ENCODE results near the gene ATP6V0E1. TPM values are rescaled to one million over a fixed set of nuclear protein-coding genes. Genes with fewer than 3 reads are reported as not detected.

ATP6V0E1 gene
- total RNA-seq, 2 experiments from 2014 or later = 102 to 109 TPM

DNA sequence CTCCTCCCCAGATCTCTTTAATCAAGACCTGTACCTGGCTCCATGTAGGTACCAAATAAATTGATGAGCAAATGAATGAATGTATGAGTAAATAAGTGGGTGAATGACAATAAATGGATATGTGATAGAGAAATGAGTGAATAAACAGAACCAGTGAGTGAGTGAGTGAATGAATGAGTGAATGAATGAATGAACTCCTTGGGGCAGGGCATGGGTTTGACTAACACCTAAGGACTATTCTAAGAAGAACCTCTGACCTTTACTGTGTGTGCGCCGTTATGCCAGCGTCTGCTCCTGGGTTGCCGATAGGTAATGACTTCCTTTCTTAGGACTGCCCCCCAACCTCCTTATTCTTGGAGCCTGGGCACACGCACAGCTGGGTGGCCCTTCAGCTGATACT, 26.1 kb upstream of the ATP6V0E1 start:
- no peak for DNase-seq
- Mint-ChIP-seq H3K36me3 (ENCODE audit: low read depth) (peaks cover 13% of the 10 kb centered on the region), H3K9me3 (ENCODE audit: low read depth) (no peaks in the 10 kb centered on the region), H3K27ac (no peak overlapping the region), H3K27me3 (no peaks in the 10 kb centered on the region), H3K4me1 (peaks cover 17% of the 10 kb centered on the region), H3K4me3 (no peak overlapping the region)
- ATAC-seq = no peak
- CTCF ChIA-PET = no interaction called here
- POLR2A ChIA-PET = no interaction called here
- intact Hi-C loops (cut with DNase I, micrococcal nuclease) = loop anchor here in 1 of 2 experiments (5.0 kb wide), 1 partner anchor 325 kb away; no protein-coding TSS in a partner anchor

DNA sequence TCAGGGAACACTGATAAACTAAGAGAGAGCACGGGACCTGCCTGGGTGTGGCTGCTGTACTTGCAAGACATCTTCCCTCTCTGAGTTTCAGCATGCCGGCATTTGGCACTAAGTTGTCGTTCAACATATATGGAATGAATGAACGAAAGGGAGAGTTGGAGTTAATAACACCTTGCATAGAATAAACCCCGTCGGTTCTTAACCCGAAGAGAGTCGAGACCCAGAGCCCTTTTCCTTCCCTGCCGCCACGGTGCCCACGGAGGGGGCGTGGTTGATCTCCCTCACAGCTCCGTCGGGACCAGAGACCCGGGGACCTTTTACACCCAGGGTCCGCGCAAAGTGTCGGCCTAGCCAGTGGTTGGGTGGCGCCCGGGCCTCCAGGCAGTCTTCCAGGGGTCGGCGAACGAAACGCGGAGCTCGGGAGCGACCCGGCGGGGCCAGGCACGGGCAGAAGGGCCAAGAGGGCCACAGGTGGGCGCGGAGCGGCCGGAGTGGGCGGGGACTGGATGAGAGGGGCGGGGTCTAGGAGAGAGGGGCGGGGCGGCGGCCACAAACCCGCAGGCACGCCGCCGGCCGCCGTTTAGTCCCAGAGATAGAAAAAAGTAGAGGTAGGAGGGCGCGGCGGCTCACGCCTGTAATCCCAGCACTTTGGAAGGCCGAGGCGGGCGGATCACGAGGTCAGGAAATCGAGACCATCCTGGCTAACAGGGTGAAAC, 25.1 kb upstream of the ATP6V0E1 start:
- Mint-ChIP-seq H3K27ac (peak overlapping the region; percentile 94), H3K27me3 (no peaks in the 10 kb centered on the region), H3K36me3 (ENCODE audit: low read depth) (peaks cover 13% of the 10 kb centered on the region), H3K4me1 (peaks cover 17% of the 10 kb centered on the region), H3K4me3 (peak overlapping the region; percentile 93), H3K9me3 (ENCODE audit: low read depth) (no peaks in the 10 kb centered on the region)
- ATAC-seq (peak; percentile 76), DNase-seq (peak; percentile 83)
- intact Hi-C loops (cut with DNase I, micrococcal nuclease) = loop anchor here (1.0 to 5.0 kb wide), 17 partner anchors 25 to 930 kb away; partner anchors contain the start of genes ATP6V0E1 (in 1 of the 2), BNIP1 (in 1 of the 2), BOD1 (in 1 of the 2) and CPEB4 (in 1 of the 2)
- ChIA-PET CTCF (interaction anchor here (0.6 to 1.6 kb wide), 6 partner anchors 13 to 386 kb away, joined by 3 to 5 read pairs (median 3); partner anchors contain the start of gene ATP6V0E1), POLR2A (interaction anchor here (0.7 to 1.8 kb wide), 5 partner anchors 14 to 317 kb away, joined by 3 to 11 read pairs (median 5); partner anchors contain the start of gene ATP6V0E1)

DNA sequence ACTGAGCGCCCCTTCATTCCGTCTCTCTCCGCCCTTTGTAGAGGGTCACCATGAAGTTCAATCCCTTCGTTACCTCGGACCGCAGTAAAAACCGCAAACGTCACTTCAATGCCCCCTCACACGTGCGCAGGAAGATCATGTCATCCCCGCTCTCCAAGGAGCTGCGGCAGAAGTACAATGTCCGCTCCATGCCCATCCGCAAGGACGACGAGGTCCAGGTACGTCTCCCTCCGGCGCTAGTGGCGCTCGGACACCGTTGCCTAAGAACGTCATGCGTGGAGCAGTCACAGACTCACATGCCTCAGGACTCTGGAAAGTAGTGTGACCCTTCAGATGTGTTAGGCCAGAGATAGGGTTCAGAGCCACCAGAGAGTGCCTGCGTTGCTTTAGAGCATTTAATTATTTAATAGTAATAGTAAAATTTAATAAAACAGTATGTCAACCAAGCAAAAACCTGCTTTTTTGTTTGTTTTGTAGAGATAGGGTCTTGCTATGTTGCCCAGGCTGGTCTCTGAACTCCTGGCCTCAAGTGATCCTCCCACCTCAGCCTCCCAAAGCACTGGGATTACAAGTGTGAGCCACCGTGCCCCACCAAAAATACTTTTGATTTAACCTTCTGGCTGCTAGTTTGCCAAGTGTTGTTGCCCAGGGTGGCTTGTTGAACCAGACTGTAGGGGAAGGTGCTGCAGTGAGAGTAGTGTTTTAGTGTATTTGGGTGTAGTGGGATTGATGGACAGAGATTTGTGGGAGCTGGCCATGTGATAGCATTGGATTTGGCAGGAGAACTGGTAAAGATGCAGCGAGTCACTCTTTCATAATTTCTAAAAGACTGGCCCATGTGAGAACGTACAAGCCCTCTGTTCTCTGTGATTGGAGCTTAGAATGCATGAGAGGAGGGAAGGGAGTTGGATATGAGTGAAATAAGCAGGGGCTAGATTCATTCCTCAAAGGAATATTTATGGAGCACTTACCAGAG, 23.5 kb upstream of the ATP6V0E1 start:
- Mint-ChIP-seq H3K27me3 (no peaks in the 10 kb centered on the region), H3K36me3 (ENCODE audit: low read depth) (peaks cover 16% of the 10 kb centered on the region), H3K27ac (peak overlapping the region; percentile 94), H3K4me3 (peak overlapping the region; percentile 93), H3K4me1 (peaks cover 17% of the 10 kb centered on the region), H3K9me3 (ENCODE audit: low read depth) (no peaks in the 10 kb centered on the region)
- POLR2A ChIA-PET = interaction anchor here (1.2 to 1.8 kb wide), 4 partner anchors 13 to 245 kb away, joined by 4 to 11 read pairs (median 8); partner anchors contain the start of gene ATP6V0E1
- DNase-seq = peak; percentile 25
- CTCF ChIA-PET = interaction anchor here (0.6 to 2.0 kb wide), 16 partner anchors 9 to 275 kb away, joined by 3 to 8 read pairs (median 4); partner anchors contain the start of gene ATP6V0E1
- ATAC-seq = no peak
- intact Hi-C loops (cut with DNase I, micrococcal nuclease) = loop anchor here (1.0 to 5.0 kb wide), 14 partner anchors 23 to 656 kb away; partner anchors contain the start of genes ATP6V0E1 (in 1 of the 2), BNIP1 (in 1 of the 2), BOD1 (in 1 of the 2) and CREBRF (in 1 of the 2)

DNA sequence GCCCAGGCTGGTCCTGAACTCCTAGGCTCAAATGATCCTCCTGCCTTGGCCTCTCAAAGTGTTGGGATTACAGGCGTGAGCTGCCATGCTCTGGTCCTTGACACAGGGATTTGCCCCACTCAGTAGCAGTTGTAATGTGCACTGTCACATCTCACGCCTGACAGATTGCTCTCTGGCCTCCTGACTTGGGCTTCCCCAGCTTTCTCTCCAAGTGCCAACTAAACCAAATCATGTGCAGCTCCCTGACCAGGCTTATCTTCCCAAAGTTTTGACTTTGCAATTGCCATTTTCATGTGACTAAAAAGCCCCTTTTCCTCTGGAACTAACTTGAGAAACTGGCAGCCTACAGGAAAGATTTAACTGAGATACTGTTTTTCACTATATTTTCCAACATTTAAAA, 13.7 kb upstream of the ATP6V0E1 start:
- H3K36me3 Mint-ChIP-seq (ENCODE audit: low read depth) = peaks cover 25% of the 10 kb centered on the region
- ChIA-PET POLR2A (no interaction called here), CTCF (interaction anchor here (0.6 kb wide), 1 partner anchor 127 kb away, joined by 3 read pairs; no protein-coding TSS in a partner anchor)
- ATAC-seq (no peak), DNase-seq (no peak)
- no peaks in the 10 kb centered on the region for H3K9me3 Mint-ChIP-seq (ENCODE audit: low read depth)
- no peak overlapping the region for H3K27ac Mint-ChIP-seq
- intact Hi-C loops (cut with DNase I, micrococcal nuclease) = no loop called here
- no peak overlapping the region for H3K4me3 Mint-ChIP-seq
- no peaks in the 10 kb centered on the region for H3K27me3 Mint-ChIP-seq
- no peaks in the 10 kb centered on the region for H3K4me1 Mint-ChIP-seq

DNA sequence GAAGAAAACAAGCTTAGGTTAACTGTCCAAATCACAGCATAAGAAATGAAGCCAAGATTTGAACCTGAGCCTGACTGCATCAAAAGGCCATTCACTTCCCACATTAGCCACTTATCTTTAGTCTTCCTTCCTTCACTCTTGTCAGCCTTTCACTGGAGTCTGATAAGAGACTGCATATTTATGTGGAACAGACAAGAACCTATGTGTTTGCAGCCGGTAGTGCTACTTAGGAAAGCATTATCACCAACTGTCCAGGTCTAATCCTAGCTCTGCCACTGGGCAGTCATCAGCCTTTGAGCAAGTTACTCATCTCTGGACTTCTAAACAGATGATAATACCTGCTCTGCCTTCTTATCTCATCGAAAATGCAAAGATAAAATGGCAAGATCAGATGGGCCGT, 12.1 kb upstream of the ATP6V0E1 start:
- Mint-ChIP-seq H3K4me3 (no peak overlapping the region), H3K27me3 (peaks cover 3% of the 10 kb centered on the region), H3K4me1 (no peaks in the 10 kb centered on the region), H3K27ac (no peak overlapping the region), H3K36me3 (ENCODE audit: low read depth) (peaks cover 17% of the 10 kb centered on the region), H3K9me3 (ENCODE audit: low read depth) (no peaks in the 10 kb centered on the region)
- DNase-seq = no peak
- POLR2A ChIA-PET = no interaction called here
- ATAC-seq = no peak
- intact Hi-C loops (cut with DNase I, micrococcal nuclease) = no loop called here
- CTCF ChIA-PET = interaction anchor here (0.8 to 1.2 kb wide), 2 partner anchors 12 to 13 kb away, joined by 3 to 5 read pairs; partner anchors contain the start of genes ATP6V0E1 and RPL26L1

DNA sequence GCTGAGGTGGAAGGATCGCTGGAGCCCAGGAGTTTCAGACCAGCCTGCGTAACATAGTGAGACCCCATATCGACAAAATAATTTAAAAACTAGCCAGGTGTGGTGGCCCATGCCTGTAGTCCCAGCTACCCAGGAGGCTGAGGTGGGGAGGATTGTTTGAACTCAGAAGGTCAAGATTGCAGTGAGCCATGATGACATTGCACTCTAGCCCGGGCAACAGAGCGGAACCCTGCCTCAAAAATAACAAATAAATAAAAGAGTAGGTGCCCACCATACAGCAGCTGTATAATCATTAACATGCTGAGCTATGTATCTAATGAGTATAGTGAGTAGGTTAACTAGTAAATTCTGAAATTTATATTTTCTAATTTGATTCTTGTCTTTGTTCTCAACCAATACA, 11.0 kb upstream of the ATP6V0E1 start:
- H3K4me3 Mint-ChIP-seq = no peak overlapping the region
- H3K27ac Mint-ChIP-seq = no peak overlapping the region
- peaks cover 16% of the 10 kb centered on the region for H3K36me3 Mint-ChIP-seq (ENCODE audit: low read depth)
- peaks cover 3% of the 10 kb centered on the region for H3K27me3 Mint-ChIP-seq
- intact Hi-C loops (cut with DNase I, micrococcal nuclease) = no loop called here
- no peaks in the 10 kb centered on the region for H3K9me3 Mint-ChIP-seq (ENCODE audit: low read depth)
- DNase-seq (no peak), ATAC-seq (no peak)
- POLR2A ChIA-PET = interaction anchor here (1.2 kb wide), 1 partner anchor 13 kb away, joined by 5 read pairs; the partner anchor contains the start of gene RPL26L1
- H3K4me1 Mint-ChIP-seq = no peaks in the 10 kb centered on the region
- CTCF ChIA-PET = interaction anchor here (0.7 to 1.2 kb wide), 5 partner anchors 11 to 259 kb away, joined by 3 to 5 read pairs (median 3); partner anchors contain the start of gene ATP6V0E1

DNA sequence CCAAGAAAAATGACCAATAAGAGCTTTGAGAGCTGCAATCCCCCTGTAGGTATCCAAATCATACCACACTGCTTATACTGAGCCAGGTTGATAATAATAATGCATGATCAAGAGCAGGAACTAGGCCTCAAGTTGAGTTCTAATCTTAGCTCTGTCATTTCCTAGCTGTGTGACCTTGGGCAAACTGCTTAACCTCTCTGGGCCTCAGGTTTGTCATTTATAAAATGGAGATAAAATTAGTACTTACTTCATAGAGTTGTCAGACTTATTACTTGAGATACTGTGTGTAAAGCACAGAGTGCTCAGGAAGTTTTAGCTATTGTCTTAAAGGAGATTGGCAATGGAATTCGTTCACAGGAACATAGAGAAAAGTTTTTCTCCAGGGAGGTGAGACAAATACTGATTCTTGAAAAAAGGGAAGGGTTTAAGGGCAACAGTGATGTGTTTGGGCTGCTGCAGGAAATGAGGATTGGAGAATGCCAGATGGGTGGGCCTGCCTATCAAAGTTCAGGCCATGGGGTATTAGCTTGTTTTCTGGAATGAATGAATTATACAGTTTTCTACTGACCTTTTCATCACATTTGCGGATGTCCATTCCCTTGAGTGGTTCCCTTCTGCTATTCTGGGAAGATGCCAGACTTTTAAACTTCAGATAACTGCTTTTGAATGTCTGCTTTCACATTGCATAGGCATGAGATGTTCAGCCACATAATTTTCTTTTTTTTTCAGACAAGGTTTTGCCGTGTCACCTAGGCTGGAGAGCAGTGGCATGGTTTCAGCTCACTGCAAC, 10.2 kb upstream of the ATP6V0E1 start:
- CTCF ChIA-PET = interaction anchor here (0.7 to 1.1 kb wide), 4 partner anchors 50 to 260 kb away, joined by 3 to 4 read pairs (median 4); no protein-coding TSS in a partner anchor
- intact Hi-C loops (cut with DNase I, micrococcal nuclease) = no loop called here
- H3K36me3 Mint-ChIP-seq (ENCODE audit: low read depth) = peaks cover 13% of the 10 kb centered on the region

DNA sequence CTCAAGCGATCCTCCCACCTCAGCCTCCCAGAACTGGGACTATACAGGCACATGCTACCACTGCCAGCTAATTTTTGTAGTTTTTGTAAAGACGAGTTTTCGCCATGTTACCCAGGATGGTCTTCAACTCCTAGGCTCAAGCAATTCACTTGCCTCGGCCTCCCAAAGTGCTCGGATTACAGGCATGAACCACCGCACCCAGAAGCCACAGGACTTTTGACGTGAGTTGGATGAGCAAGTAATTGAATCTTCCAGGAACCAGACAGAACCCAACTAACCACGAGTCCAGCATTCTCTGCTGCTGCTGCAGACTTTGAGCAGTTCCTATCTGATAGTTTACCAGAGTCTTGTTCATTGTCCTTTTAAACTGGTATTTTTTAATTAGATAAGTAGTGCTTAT, 9.6 kb upstream of the ATP6V0E1 start:
- Mint-ChIP-seq H3K4me3 (no peak overlapping the region), H3K9me3 (ENCODE audit: low read depth) (no peaks in the 10 kb centered on the region), H3K4me1 (peaks cover 3% of the 10 kb centered on the region), H3K27ac (no peak overlapping the region), H3K36me3 (ENCODE audit: low read depth) (peaks cover 10% of the 10 kb centered on the region), H3K27me3 (peaks cover 3% of the 10 kb centered on the region)
- POLR2A ChIA-PET = no interaction called here
- CTCF ChIA-PET = no interaction called here
- DNase-seq (no peak), ATAC-seq (no peak)
- intact Hi-C loops (cut with DNase I, micrococcal nuclease) = no loop called here

More for the DNA sequence above, 10.2 kb upstream of the ATP6V0E1 start:
- Mint-ChIP-seq H3K27me3 (peaks cover 3% of the 10 kb centered on the region), H3K4me3 (no peak overlapping the region), H3K9me3 (ENCODE audit: low read depth) (no peaks in the 10 kb centered on the region), H3K27ac (no peak overlapping the region), H3K4me1 (no peaks in the 10 kb centered on the region)
- ATAC-seq (no peak), DNase-seq (no peak)
- POLR2A ChIA-PET = interaction anchor here (1.2 kb wide), 1 partner anchor 14 kb away, joined by 5 read pairs; the partner anchor contains the start of gene RPL26L1

DNA sequence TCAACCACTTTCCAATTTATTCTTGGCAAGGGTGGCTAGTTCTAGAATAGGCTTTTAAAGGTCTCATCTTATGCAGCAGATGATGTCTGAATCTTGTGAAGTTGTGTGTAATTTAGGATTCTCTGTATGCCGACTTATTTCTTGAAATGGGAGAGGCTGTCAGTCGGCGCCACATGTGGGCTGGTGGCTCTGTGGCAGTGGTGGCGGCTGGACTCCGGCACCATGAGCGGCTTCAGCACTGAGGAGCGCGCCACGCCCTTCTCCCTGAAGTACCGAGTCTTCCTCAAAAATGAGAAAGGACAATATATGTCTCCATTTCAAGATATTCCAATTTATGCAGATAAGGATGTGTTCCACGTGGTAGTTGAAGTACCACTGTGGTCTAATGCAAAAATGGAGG, 8.3 kb upstream of the ATP6V0E1 start:
- POLR2A ChIA-PET = no interaction called here
- DNase-seq = no peak
- no peak overlapping the region for H3K27ac Mint-ChIP-seq

DNA sequence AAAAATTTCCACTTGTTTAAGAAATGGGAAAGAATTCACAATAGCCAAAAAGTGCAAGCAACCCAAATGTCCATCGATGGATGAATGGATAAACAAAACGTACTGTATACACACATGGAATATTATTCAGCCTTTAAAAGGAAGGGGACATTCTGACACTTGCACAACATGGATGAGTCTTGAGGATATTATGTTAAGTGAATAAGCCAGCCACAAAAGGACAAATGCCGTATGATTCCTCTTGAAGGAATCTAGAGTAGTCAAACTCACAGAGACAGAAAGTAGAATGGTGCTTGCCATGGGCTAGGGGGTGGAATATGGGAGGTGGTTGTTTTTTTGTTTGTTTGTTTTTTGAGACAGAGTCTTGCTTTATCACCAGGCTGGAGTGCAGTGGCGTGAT, 3.8 kb upstream of the ATP6V0E1 start:
- ChIA-PET CTCF (interaction anchor here (0.6 to 1.6 kb wide), 8 partner anchors 20 to 248 kb away, joined by 3 to 7 read pairs (median 3); partner anchors contain the start of gene RPL26L1), POLR2A (no interaction called here)
- peaks cover 3% of the 10 kb centered on the region for H3K27me3 Mint-ChIP-seq
- peaks cover 9% of the 10 kb centered on the region for H3K4me1 Mint-ChIP-seq
- peaks cover 4% of the 10 kb centered on the region for H3K36me3 Mint-ChIP-seq (ENCODE audit: low read depth)
- no peak for DNase-seq
- ATAC-seq = no peak
- no peaks in the 10 kb centered on the region for H3K9me3 Mint-ChIP-seq (ENCODE audit: low read depth)
- H3K27ac Mint-ChIP-seq = no peak overlapping the region
- no peak overlapping the region for H3K4me3 Mint-ChIP-seq
- intact Hi-C loops (cut with DNase I, micrococcal nuclease) = loop anchor here (2.0 kb wide), 2 partner anchors 303 to 593 kb away; no protein-coding TSS in a partner anchor

More for the DNA sequence above, 8.3 kb upstream of the ATP6V0E1 start:
- H3K36me3 Mint-ChIP-seq (ENCODE audit: low read depth) = peaks cover 1% of the 10 kb centered on the region
- intact Hi-C loops (cut with DNase I, micrococcal nuclease) = no loop called here
- no peak for ATAC-seq
- H3K9me3 Mint-ChIP-seq (ENCODE audit: low read depth) = no peaks in the 10 kb centered on the region
- no peak overlapping the region for H3K4me3 Mint-ChIP-seq
- H3K27me3 Mint-ChIP-seq = peaks cover 3% of the 10 kb centered on the region
- CTCF ChIA-PET = no interaction called here
- H3K4me1 Mint-ChIP-seq = peaks cover 3% of the 10 kb centered on the region

All from activated CD4-positive, alpha-beta T cell treated with anti-CD3 and anti-CD28 coated beads for 36 hours (primary cell).